Activated CD4-positive, alpha-beta T cell treated with anti-CD3 and anti-CD28 coated beads, Interleukin-2, amount 10 ng/mL, durations not matched to agents 7 days and 5 days (primary cell): ENCODE measurements around the gene NKAIN2. TPM values are rescaled to one million over a fixed set of nuclear protein-coding genes. Genes with fewer than 3 reads are reported as not detected.
"Not testable (repeated sequence)": the region's sequence is repeated elsewhere in the genome, so short reads cannot be mapped to it uniquely, and the experiment has no call there.

ENCODE experiments used
- CTCF ChIA-PET: fragments of 350-600 bp; sonication (Branson Sonifier 250); formaldehyde crosslinking; loops from one replicate; lab custom pipeline; 2021; ENCODE audit warnings: antibody characterized with exemption; lab: Charles Lee
- POLR2A ChIA-PET: fragments of 350-600 bp; sonication (Branson Sonifier 250); formaldehyde crosslinking; loops from one replicate; lab custom pipeline; 2021; ENCODE audit warnings: antibody characterized with exemption; lab: Charles Lee
- DNase-seq: peaks from one replicate; pipeline ENCODE4 v3.0.0-alpha.2; 2020
- H3K27ac Mint-ChIP-seq: one replicate; pipeline ENCODE4 v1.8.0; 2021; ENCODE audit warnings: mild to moderate bottlenecking, moderate library complexity, mixed read lengths
- H3K27me3 Mint-ChIP-seq: one replicate; pipeline ENCODE4 v1.8.0; 2021; ENCODE audit warnings: mixed read lengths
- H3K36me3 Mint-ChIP-seq: one replicate; pipeline ENCODE4 v1.8.0; 2021; ENCODE audit warnings: low read depth, mixed read lengths
- H3K4me1 Mint-ChIP-seq: one replicate; pipeline ENCODE4 v1.8.0; 2021; ENCODE audit warnings: mixed read lengths
- H3K4me3 Mint-ChIP-seq: one replicate; pipeline ENCODE4 v1.8.0; 2021; ENCODE audit warnings: mild to moderate bottlenecking, moderate library complexity, mixed read lengths
- H3K9me3 Mint-ChIP-seq: one replicate; pipeline ENCODE4 v1.8.0; 2021; ENCODE audit warnings: mixed read lengths
- total RNA-seq, 2 experiments: library from RNA; stranded (reverse); gene quantifications; one replicate each; pipeline ENCODE4 v1.2.3, GENCODE V29; 2021

Gene NKAIN2
- total RNA-seq, 2 experiments from 2014 or later, result not detected

DNA sequence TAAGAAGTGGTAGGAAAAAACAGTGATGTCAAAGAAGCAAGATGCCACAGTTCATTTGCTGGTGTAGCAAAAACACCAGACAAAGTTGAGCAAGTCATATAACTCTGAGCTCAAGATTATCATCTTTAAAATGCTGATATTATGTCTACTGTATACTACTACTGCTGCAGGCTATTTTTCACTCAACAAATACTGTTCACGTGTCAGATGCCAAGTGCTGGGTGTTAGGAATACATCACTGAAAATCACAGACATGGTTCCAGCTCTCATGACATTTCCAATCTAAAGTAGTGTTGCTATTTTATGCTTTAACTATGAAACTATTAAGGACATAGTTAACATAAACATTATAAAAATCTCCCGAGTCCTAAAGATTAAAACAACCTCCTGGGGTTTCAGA is 163.0 kb downstream of the NKAIN2 start:
- no peaks in the 10 kb centered on the region for H3K4me1 Mint-ChIP-seq
- H3K27me3 Mint-ChIP-seq, result no peaks in the 10 kb centered on the region
- no peak overlapping the region for H3K27ac Mint-ChIP-seq
- H3K4me3 Mint-ChIP-seq, result no peak overlapping the region
- CTCF ChIA-PET, result interaction anchor here (0.5 kb wide), 1 partner anchor 38 kb away, joined by 4 read pairs; no protein-coding TSS in a partner anchor
- DNase-seq, result no peak
- H3K9me3 Mint-ChIP-seq, result no peaks in the 10 kb centered on the region
- POLR2A ChIA-PET, result no interaction called here
- H3K36me3 Mint-ChIP-seq, result no peaks in the 10 kb centered on the region

DNA sequence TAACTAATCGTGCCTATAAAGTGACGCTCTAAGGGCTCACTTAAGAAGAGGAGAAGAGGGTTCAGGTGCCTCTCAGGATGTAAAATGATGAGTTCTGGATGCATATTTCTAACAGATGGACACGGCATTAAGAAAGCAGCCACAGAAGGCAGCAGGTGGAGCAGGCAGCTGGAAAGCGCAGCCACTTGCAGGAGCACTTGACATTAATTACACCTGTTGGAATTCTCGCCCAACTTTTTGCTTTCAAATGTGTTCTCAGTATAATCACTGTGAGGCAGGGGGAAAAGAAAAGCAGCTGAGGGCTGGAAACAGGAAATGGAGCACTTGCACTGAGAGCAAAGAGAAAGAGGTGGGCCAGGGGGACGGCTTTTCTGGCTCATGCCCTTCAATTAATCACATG is 164.2 kb downstream of the NKAIN2 start:
- Mint-ChIP-seq H3K4me1 (no peaks in the 10 kb centered on the region), H3K27ac (no peak overlapping the region), H3K27me3 (no peaks in the 10 kb centered on the region), H3K4me3 (no peak overlapping the region), H3K9me3 (no peaks in the 10 kb centered on the region), H3K36me3 (no peaks in the 10 kb centered on the region)
- ChIA-PET CTCF (no interaction called here), POLR2A (no interaction called here)
- no peak for DNase-seq

- ChIA-PET POLR2A (no interaction called here), CTCF (no interaction called here)
- Mint-ChIP-seq H3K27me3 (no peaks in the 10 kb centered on the region), H3K27ac (no peak overlapping the region), H3K4me3 (no peak overlapping the region), H3K4me1 (no peaks in the 10 kb centered on the region), H3K36me3 (no peaks in the 10 kb centered on the region), H3K9me3 (no peaks in the 10 kb centered on the region)
- no peak for DNase-seq
Observed at GRCh38 chr6:123972600-123973294, 169.1 kb downstream of the NKAIN2 start.

DNA sequence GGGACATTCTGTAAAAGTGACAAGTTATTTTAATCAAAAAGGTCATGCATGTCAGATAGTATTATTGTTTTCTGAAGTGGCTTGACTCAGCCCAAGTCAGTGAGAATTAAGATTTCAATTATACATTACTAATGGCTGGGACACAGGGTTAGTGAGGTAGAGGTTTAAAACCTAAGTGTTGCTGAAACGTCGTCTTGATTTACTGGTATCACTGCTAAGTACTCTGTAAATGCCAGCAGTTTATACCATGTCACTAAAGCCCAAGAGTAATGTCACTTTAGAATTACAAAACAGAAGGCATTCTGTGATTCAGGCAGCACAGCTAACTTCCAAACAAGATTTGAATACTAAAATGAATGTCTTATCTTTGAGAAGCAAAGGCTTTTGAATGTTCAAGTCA is 176.6 kb downstream of the NKAIN2 start:
- CTCF ChIA-PET, result interaction anchor here (1.0 kb wide), 1 partner anchor 14 kb away, joined by 3 read pairs; no protein-coding TSS in a partner anchor
- no peak overlapping the region for H3K4me3 Mint-ChIP-seq
- H3K27me3 Mint-ChIP-seq, result no peaks in the 10 kb centered on the region
- POLR2A ChIA-PET, result no interaction called here
- H3K36me3 Mint-ChIP-seq, result no peaks in the 10 kb centered on the region
- no peak overlapping the region for H3K27ac Mint-ChIP-seq
- H3K9me3 Mint-ChIP-seq, result no peaks in the 10 kb centered on the region
- H3K4me1 Mint-ChIP-seq, result no peaks in the 10 kb centered on the region
- DNase-seq, result no peak

GRCh38 chr6:123986938-123987337 is 183.3 kb downstream of the NKAIN2 start:
- DNase-seq, result no peak
- Mint-ChIP-seq H3K4me3 (no peak overlapping the region), H3K4me1 (no peaks in the 10 kb centered on the region), H3K27ac (no peak overlapping the region), H3K36me3 (no peaks in the 10 kb centered on the region), H3K9me3 (no peaks in the 10 kb centered on the region), H3K27me3 (no peaks in the 10 kb centered on the region)
- ChIA-PET POLR2A (no interaction called here), CTCF (no interaction called here)

DNA sequence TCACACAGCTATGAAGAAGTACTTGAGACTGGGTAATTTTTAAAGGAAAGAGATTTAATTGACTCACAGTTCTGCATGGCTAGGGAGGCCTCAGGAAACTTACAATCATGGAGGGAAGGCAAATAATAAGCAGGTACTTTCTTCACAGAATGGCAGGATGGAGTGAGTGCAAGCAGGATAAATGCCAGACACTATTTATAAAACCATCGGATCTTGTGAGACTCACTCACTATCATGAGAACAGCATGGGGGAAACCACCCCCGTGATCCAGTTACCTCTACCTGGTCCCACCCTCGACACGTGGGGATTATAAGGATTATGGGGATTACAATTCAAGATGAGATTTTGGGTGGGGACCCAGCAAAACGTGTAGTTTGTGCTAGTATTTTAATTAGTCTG is 186.3 kb downstream of the NKAIN2 start:
- H3K36me3 Mint-ChIP-seq, H3K27me3 Mint-ChIP-seq, POLR2A ChIA-PET, H3K27ac Mint-ChIP-seq, DNase-seq, CTCF ChIA-PET, H3K4me3 Mint-ChIP-seq, H3K9me3 Mint-ChIP-seq, H3K4me1 Mint-ChIP-seq: not testable (repeated sequence)

DNA sequence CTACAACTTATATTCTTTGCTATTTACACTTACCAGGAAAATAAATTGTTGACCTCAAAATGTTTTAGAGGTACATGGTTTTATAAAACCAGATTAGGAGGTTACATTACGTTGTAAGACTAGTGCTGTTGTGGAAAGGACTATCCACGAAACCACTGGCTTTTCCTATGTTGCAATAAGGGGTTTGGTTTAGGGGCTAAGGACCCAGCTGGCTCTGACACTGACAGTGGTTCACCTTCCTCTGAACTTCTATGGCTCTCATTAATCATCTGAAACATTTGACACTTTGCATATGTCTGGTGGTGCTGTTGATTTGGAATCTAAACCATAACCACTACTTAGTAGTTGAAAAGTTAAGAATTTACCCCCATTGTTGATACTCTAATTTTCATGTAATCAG is 186.7 kb downstream of the NKAIN2 start:
- H3K36me3 Mint-ChIP-seq, result no peaks in the 10 kb centered on the region
- no peaks in the 10 kb centered on the region for H3K27me3 Mint-ChIP-seq
- ChIA-PET POLR2A (no interaction called here), CTCF (no interaction called here)
- no peak for DNase-seq
- no peak overlapping the region for H3K27ac Mint-ChIP-seq
- H3K4me1 Mint-ChIP-seq, result no peaks in the 10 kb centered on the region
- no peak overlapping the region for H3K4me3 Mint-ChIP-seq
- no peaks in the 10 kb centered on the region for H3K9me3 Mint-ChIP-seq

DNA sequence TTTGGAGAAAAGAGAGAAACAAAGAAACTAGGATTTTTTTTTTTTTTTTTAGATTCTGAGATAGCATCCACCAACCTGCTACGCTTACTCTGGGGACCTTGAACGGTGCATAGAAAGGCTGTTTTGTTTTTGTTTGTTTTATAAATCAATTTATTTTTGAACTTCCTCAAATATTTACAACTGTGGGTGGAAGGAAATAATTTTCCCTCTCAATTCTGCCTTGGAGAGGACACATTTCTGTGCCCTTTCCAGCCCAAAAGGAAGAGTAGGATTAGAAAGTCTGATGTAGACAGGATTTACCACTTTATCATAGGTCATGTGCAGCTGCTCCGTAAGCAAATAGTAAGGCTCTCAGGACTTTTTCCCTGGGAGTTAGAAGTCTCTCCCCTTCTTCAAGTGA is 190.5 kb downstream of the NKAIN2 start:
- ChIA-PET POLR2A (no interaction called here), CTCF (no interaction called here)
- H3K4me1 Mint-ChIP-seq, result no peaks in the 10 kb centered on the region
- H3K4me3 Mint-ChIP-seq, result no peak overlapping the region
- no peak for DNase-seq
- no peaks in the 10 kb centered on the region for H3K27me3 Mint-ChIP-seq
- no peaks in the 10 kb centered on the region for H3K9me3 Mint-ChIP-seq
- no peaks in the 10 kb centered on the region for H3K36me3 Mint-ChIP-seq
- no peak overlapping the region for H3K27ac Mint-ChIP-seq

DNA sequence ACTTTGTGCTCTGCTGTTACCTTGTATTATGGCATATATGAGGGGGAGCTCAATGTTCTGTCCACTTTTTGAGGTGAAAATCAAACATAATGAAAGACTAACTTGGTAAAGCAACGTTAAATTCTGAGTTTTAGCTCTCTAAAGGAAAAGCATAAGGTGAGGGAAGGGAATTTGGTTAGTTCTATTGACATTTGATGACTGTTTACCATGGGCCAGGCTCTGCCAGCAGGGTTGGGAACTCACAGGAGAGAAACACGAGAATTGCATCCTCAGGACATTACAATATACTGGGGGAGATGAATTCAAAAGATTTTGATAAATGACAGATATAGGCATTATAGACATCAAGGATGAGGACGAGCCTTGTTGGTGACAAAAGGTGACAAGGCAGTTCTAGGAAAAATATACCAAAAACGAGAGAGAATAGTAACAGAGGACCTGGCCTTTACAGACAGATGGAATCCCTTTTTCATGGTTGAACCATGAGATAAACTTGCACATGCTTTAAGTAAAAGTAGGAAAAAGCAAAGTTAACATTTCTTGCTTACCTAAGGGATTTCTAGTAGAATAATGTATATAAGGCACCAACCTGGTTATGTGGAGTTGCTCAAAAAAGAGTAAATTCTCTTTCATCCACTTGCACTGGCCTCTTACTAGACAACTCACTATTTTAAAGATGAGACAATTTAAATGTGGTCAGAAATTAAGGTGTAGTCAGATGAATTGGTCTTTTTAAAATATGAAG is 191.4 kb downstream of the NKAIN2 start:
- CTCF ChIA-PET, result no interaction called here
- Mint-ChIP-seq H3K36me3 (no peaks in the 10 kb centered on the region), H3K4me1 (no peaks in the 10 kb centered on the region), H3K4me3 (no peak overlapping the region), H3K9me3 (no peaks in the 10 kb centered on the region), H3K27ac (no peak overlapping the region), H3K27me3 (no peaks in the 10 kb centered on the region)
- POLR2A ChIA-PET, result no interaction called here
- DNase-seq, result no peak

- POLR2A ChIA-PET, result no interaction called here
- no peaks in the 10 kb centered on the region for H3K36me3 Mint-ChIP-seq
- no peak overlapping the region for H3K27ac Mint-ChIP-seq
- H3K4me3 Mint-ChIP-seq, result no peak overlapping the region
- no peaks in the 10 kb centered on the region for H3K27me3 Mint-ChIP-seq
- CTCF ChIA-PET, result no interaction called here
- no peaks in the 10 kb centered on the region for H3K9me3 Mint-ChIP-seq
- DNase-seq, result no peak
- H3K4me1 Mint-ChIP-seq, result no peaks in the 10 kb centered on the region
Observed at GRCh38 chr6:123997223-123997622, 193.6 kb downstream of the NKAIN2 start.

DNA sequence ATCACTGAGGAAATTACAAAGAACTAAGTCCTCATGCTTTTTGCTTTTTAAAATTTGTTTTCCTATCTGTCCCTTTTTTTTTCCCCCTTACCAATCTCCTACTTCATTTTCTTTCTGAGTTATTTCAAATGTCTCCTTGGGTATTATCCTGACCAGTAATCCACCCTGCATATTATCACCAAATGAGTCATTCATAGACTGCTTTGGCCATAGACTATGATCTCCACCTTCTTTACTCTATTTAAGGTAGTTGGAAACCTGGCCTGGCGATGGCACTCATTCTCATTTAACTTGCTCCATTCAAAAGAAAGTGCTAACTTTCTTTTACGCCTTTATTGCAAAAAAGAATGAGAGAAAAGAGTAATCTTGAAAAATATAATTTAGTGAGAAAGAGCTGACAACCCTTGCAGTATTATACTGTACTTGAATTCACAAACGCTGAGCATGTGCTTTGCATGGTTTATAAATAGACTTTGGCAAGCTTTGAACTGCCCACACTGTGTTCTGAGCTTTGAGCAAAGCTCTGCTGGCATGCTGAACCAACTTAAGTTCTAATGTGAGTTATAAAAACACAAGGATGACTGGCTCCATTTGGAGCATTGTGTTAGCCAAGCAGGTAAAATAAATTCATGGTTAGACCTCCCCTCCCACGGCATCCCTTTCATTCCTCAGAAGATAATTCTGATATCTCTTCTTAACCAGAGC is 198.9 kb downstream of the NKAIN2 start:
- Mint-ChIP-seq H3K27me3 (no peaks in the 10 kb centered on the region), H3K36me3 (no peaks in the 10 kb centered on the region), H3K9me3 (no peaks in the 10 kb centered on the region), H3K27ac (no peak overlapping the region), H3K4me1 (no peaks in the 10 kb centered on the region), H3K4me3 (no peak overlapping the region)
- no peak for DNase-seq
- ChIA-PET CTCF (no interaction called here), POLR2A (no interaction called here)

DNA sequence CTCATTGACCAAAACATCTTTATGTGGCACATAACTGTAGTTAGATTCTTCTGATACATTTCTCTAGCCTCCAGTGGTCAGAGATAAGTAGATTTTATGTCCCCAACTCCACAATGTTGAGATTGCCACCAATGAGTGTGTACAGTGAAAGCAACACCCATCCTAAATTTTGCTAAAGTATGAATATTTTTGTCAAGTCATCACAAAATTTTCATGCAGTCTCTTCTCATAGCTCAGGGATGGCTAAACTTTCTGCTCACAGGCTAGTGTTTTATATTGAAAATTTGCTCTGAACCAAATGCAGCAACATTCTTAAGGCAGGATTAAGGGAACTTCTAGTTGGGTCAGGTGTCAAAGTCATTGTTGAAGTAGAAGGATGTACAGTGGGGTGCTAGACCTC is 203.6 kb downstream of the NKAIN2 start:
- DNase-seq, result no peak
- no peaks in the 10 kb centered on the region for H3K27me3 Mint-ChIP-seq
- H3K9me3 Mint-ChIP-seq, result no peaks in the 10 kb centered on the region
- H3K27ac Mint-ChIP-seq, result no peak overlapping the region
- no peak overlapping the region for H3K4me3 Mint-ChIP-seq
- H3K4me1 Mint-ChIP-seq, result no peaks in the 10 kb centered on the region
- H3K36me3 Mint-ChIP-seq, result no peaks in the 10 kb centered on the region
- ChIA-PET CTCF (no interaction called here), POLR2A (no interaction called here)
